Uterus (tissue), 2 donors: Measurements from ENCODE around the gene MFSD12.

Source experiments
- CTCF ChIP-seq, 4 experiments: fragments of 200-600 bp in 2 of 4; fragments of 450-650 bp in 2 of 4; sonication (generic) in 2 of 4; IDR thresholded peaks; one replicate each; pipeline ENCODE4 v1.5.1; 2016 to 2019; ENCODE audit warnings: antibody characterized with exemption in 4 of 4, mild to moderate bottlenecking in 2 of 4, moderate library complexity in 1 of 4
- POLR2A ChIP-seq, 2 donors: fragments of 450-650 bp; IDR thresholded peaks; one replicate each; pipeline ENCODE4 v1.6.1; 2016; ENCODE audit warnings: antibody characterized with exemption in 2 of 2, mild to moderate bottlenecking in 1 of 2, moderate library complexity in 1 of 2

GRCh38 chr19:3534375-3535234, 22.8 kb downstream of the MFSD12 start:
- TF ChIP-seq CTCF (IDR thresholded peaks at IDR 0.05) (no peak), POLR2A (IDR thresholded peaks at IDR 0.05) (no peak)
